Fibroblast of pulmonary artery (primary cell): ENCODE data around the gene SECISBP2.
"Not testable (repeated sequence)": the region's sequence is repeated elsewhere in the genome, so short reads cannot be mapped to it uniquely, and the experiment has no call there.

ENCODE experiments used
- DNase-seq: peaks from one replicate; pipeline ENCODE4 v3.0.0-alpha.2; 2010; ENCODE audit warnings: low read depth
- H3K4me3 ChIP-seq: replicated peaks from 2 replicates; pipeline ENCODE4 v1.5.1; 2011; ENCODE audit warnings: low read depth, mild to moderate bottlenecking, control low read depth, low read length, moderate library complexity
- TF ChIP-seq, protein P1 (sequence below): IDR thresholded peaks from 2 replicates; pipeline ENCODE4 v1.5.1; 2011; ENCODE audit warnings: mild to moderate bottlenecking, control low read depth, low read length, inconsistent platforms; ENCODE audit errors: missing control alignments

SECISBP2 gene

DNA sequence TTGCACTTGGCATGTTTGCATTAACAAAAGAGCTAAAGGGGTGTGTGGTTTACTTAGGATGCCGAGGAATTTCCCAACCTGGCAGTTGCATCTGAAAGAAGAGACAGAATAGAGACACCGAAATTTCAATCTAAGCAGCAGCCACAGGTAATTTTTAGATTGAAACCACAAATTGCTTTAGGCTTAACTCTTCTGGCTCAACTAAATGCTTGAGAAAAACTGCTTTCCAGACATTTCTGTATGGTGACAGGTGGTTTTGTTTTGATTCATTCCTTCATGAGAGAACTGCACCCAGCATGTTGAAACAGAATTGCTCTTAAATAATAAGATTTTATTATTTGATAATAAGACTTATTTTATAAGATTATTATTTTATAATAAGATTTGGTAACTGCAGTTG lies 21.5 kb downstream of the SECISBP2 start:
- TF ChIP-seq, protein P1, sequence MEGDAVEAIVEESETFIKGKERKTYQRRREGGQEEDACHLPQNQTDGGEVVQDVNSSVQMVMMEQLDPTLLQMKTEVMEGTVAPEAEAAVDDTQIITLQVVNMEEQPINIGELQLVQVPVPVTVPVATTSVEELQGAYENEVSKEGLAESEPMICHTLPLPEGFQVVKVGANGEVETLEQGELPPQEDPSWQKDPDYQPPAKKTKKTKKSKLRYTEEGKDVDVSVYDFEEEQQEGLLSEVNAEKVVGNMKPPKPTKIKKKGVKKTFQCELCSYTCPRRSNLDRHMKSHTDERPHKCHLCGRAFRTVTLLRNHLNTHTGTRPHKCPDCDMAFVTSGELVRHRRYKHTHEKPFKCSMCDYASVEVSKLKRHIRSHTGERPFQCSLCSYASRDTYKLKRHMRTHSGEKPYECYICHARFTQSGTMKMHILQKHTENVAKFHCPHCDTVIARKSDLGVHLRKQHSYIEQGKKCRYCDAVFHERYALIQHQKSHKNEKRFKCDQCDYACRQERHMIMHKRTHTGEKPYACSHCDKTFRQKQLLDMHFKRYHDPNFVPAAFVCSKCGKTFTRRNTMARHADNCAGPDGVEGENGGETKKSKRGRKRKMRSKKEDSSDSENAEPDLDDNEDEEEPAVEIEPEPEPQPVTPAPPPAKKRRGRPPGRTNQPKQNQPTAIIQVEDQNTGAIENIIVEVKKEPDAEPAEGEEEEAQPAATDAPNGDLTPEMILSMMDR = no peak
- H3K4me3 ChIP-seq = no peak overlapping the region
- DNase-seq = no peak

DNA sequence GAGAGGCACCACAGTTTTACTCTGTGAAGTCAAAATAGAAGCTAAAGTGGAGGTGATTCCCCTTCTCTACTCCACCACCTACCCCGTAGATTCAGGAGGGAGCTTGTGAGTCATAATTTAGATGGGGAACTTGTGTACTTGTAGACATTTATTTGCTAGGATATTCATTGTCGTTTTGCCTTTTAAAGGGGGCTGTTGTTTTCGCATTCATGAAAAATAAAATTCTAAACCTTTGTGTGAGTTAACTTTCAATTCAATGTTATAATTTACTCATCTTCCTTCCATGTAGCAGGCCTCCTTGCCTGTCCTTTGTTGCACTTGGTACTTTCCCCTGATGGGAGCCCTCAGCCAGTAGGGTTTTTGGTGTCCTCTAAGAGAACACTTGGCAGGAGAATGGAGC lies 22.0 kb downstream of the SECISBP2 start:
- TF ChIP-seq, protein P1 = no peak
- no peak overlapping the region for H3K4me3 ChIP-seq
- no peak for DNase-seq

DNA sequence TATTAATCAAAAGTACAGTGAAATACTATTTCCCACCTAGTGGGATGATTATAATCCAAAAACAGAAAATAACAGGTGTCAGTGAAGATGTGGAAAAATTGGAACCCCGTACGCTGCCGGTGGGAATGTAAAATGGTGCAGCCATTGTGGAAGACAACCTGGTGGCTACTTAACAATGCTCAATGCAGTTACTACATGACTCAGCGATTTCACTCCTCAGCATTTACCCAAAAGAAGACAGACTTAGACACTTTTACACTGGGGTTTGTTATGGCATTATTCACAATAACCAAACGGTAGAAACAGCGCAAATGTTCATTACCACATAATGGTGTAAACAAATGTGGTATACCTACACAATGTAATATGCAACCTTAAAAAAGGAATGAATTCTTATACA lies 23.9 kb downstream of the SECISBP2 start:
- TF ChIP-seq, protein P1 = no peak
- H3K4me3 ChIP-seq = no peak overlapping the region
- DNase-seq = no peak

DNA sequence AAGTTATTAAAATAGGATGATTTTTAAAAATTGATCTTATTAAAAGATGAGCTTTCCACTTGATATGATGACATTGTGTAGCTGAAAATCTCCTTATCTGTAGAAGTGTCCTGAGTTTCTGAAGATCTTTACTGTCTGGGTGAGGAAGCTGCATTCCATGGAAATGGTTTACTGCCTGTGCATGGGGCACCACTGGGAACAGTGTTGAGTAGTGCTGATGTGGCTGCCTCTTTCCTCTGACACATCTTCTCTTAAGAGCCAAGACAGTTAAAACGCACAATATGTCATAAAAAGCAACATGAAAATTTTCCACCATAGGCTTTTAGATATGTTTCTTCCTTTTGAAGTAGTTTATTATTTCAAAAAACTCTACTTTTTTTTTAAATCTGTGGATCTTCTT lies 24.6 kb downstream of the SECISBP2 start:
- H3K4me3 ChIP-seq = no peak overlapping the region
- TF ChIP-seq, protein P1 = no peak
- no peak for DNase-seq

DNA sequence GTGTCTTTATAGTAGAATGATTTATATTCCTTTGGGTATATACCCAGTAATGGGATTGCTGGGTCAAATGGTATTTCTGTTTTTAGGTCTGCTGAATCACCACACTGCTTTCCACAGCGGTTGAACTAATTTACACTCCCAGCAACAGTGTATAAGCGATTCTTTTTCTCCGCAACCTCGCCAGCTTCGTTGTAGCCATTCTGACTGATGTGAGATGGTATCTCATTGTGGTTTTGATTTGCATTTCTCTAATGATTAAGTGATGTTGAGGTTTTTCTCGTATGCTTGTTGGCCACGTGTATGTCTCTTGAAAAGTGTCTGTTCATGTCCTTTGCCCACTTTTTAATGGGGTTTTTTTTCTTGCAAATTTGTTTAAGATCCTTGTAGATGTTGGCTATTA lies 25.5 kb downstream of the SECISBP2 start:
- not testable (repeated sequence) for H3K4me3 ChIP-seq, DNase-seq

DNA sequence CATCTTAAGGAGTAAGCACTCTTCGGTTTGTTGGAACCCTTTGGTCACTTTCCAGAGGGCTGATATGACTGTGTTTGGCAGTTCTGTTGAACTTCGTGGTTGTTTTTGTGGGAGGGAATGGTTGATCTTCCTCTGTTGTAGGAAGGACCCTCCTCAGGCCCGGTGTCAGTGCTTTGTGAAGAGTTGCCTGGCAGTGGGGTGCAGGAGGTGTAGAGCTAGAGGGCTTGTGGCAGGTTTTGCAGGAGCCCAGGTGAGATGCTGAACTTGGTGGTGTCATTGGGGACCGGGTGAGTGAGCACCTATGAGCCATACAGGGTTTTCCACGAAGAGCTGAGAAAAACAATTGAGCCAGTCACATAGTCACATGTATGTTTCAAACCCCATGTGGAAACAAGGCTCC lies 27.2 kb downstream of the SECISBP2 start:
- TF ChIP-seq, protein P1 = no peak
- H3K4me3 ChIP-seq = no peak overlapping the region
- DNase-seq = no peak

DNA sequence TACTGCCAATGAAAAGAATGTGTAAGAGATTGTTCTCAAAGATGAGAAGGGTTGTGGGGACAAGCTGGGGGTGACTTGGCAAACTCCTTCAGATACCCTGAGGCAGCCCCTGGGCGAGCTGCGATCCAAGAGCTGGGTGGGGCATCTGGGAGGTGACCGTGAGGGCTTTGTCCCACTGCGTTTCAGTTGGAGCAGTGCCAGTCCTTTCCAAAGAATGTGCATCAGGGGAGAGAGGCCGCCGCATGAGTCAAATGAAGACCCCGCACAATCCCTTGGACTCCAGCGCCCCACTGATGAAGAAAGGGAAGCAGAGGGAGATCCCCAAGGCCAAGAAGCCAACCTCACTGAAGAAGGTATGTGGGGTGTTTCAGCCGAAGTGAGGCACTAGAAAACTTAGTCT lies 28.4 kb downstream of the SECISBP2 start:
- DNase-seq = no peak
- TF ChIP-seq, protein P1 = no peak
- H3K4me3 ChIP-seq = no peak overlapping the region

DNA sequence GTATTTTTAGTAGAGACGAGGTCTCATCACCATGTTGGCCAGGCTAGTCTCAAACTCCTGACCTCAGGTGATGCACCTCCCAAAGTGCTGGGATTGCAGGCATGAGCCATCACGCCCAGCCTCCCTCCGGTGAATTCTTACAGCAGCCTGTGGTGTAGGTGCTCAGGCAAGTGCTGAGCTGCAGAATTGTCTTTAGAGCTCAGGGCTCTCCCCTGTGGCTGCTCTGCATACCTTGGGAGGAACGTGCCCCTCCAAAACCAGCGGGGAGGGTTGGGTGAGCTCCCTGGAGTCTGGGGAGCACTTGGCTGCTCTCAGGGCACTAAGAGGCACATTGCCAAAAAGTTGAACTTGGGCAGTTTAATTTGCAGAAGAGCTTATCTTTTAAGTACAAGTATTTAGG lies 29.4 kb downstream of the SECISBP2 start:
- no peak for DNase-seq
- TF ChIP-seq, protein P1 = no peak
- no peak overlapping the region for H3K4me3 ChIP-seq
